Activated naive CD8-positive, alpha-beta T cell treated with anti-CD3 and anti-CD28 coated beads, Interleukin-2, amount 10 ng/mL, durations not matched to agents 7 days and 5 days (primary cell): ENCODE data around the gene RAD9A. TPM values are rescaled to one million over a fixed set of nuclear protein-coding genes. Genes with fewer than 3 reads are reported as not detected.
A peak's percentile ranks its signal among the peaks of the same experiment; 100 is the strongest.

ENCODE experiments used
- ATAC-seq: fragments of 150-1000 bp; cut with Tn5 transposase; one replicate; pipeline ENCODE4 v1.10.0; 2021; ENCODE audit warnings: low read depth, moderate library complexity
- POLR2A ChIA-PET: fragments of 350-600 bp; sonication (Branson Sonifier 250); formaldehyde crosslinking; loops from one replicate; lab custom pipeline; 2021; ENCODE audit warnings: antibody characterized with exemption; lab: Charles Lee
- DNase-seq: peaks from one replicate; pipeline ENCODE4 v3.0.0; 2021
- H3K27ac Mint-ChIP-seq: one replicate; pipeline ENCODE4 v1.8.0; 2022; ENCODE audit warnings: mild to moderate bottlenecking, mixed read lengths
- H3K27me3 Mint-ChIP-seq: one replicate; pipeline ENCODE4 v1.8.0; 2022; ENCODE audit warnings: mild to moderate bottlenecking, moderate library complexity, mixed read lengths
- H3K36me3 Mint-ChIP-seq: one replicate; pipeline ENCODE4 v1.8.0; 2021; ENCODE audit warnings: mild to moderate bottlenecking, mixed read lengths
- H3K4me1 Mint-ChIP-seq: one replicate; pipeline ENCODE4 v1.8.0; 2021; ENCODE audit warnings: mixed read lengths
- H3K4me3 Mint-ChIP-seq: one replicate; pipeline ENCODE4 v1.8.0; 2022; ENCODE audit warnings: mild to moderate bottlenecking, moderate library complexity, mixed read lengths
- H3K9me3 Mint-ChIP-seq: one replicate; pipeline ENCODE4 v1.8.0; 2021; ENCODE audit warnings: mixed read lengths
- total RNA-seq, 2 experiments: library from RNA; stranded (reverse); gene quantifications; one replicate each; pipeline ENCODE4 v1.2.3, GENCODE V29; 2021

RAD9A gene
- total RNA-seq, 2 experiments from 2014 or later: 65.3 to 67.1 TPM

GRCh38 chr11:67353317-67354074 is 38.3 kb upstream of the RAD9A start, which contains the start of gene POLD4:
Gene POLD4, minus strand, starts transcription at chr11:67353546. Its CDS starts 147 bp downstream, at chr11:67353399.
- H3K9me3 Mint-ChIP-seq: no peaks in the 10 kb centered on the region

GRCh38 chr11:67354075-67355022 is 37.4 kb upstream of the RAD9A start:
- H3K36me3 Mint-ChIP-seq: peaks cover 4% of the 10 kb centered on the region
- no peaks in the 10 kb centered on the region for H3K9me3 Mint-ChIP-seq
- H3K27ac Mint-ChIP-seq: peak overlapping the region; percentile 100
- no peak for ATAC-seq
- POLR2A ChIA-PET: interaction anchor here (0.5 to 4.8 kb wide), 24 partner anchors 8 to 199 kb away, joined by 3 to 42 read pairs (median 9); partner anchors contain the start of genes ANKRD13D, CLCF1, PITPNM1 and PPP1CA
- DNase-seq: no peak
- no peaks in the 10 kb centered on the region for H3K27me3 Mint-ChIP-seq
- peak overlapping the region; percentile 98 for H3K4me3 Mint-ChIP-seq
- H3K4me1 Mint-ChIP-seq: peaks cover 25% of the 10 kb centered on the region

More at GRCh38 chr11:67353317-67354074, 38.3 kb upstream of the RAD9A start, which contains the start of gene POLD4:
- ATAC-seq (peak; percentile 87), DNase-seq (peak; percentile 95)
- H3K4me3 Mint-ChIP-seq: peak within 1 kb of the TSS; percentile 98
- peaks cover 4% of the 10 kb centered on the region for H3K36me3 Mint-ChIP-seq
- peaks cover 29% of the 10 kb centered on the region for H3K4me1 Mint-ChIP-seq
- POLR2A ChIA-PET: interaction anchor here (0.5 to 4.8 kb wide), 36 partner anchors 9 to 224 kb away, joined by 3 to 42 read pairs (median 6); partner anchors contain the start of genes AIP, ANKRD13D, CLCF1 and PITPNM1
- H3K27me3 Mint-ChIP-seq: no peaks in the 10 kb centered on the region
- peak within 1 kb of the TSS; percentile 100 for H3K27ac Mint-ChIP-seq

GRCh38 chr11:67355023-67355793 is 36.6 kb upstream of the RAD9A start:
- POLR2A ChIA-PET: interaction anchor here (0.5 to 4.8 kb wide), 8 partner anchors 17 to 150 kb away, joined by 5 to 42 read pairs (median 28); partner anchors contain the start of genes CLCF1, PITPNM1, PPP1CA and PTPRCAP
- peak overlapping the region; percentile 100 for H3K27ac Mint-ChIP-seq
- H3K27me3 Mint-ChIP-seq: peaks cover 2% of the 10 kb centered on the region
- H3K36me3 Mint-ChIP-seq: peaks cover 4% of the 10 kb centered on the region
- DNase-seq (no peak), ATAC-seq (no peak)
- no peaks in the 10 kb centered on the region for H3K9me3 Mint-ChIP-seq
- peaks cover 25% of the 10 kb centered on the region for H3K4me1 Mint-ChIP-seq
- no peak overlapping the region for H3K4me3 Mint-ChIP-seq

GRCh38 chr11:67355794-67356386 is 35.9 kb upstream of the RAD9A start:
- Mint-ChIP-seq H3K27ac (peak overlapping the region; percentile 45), H3K4me3 (no peak overlapping the region), H3K27me3 (peaks cover 4% of the 10 kb centered on the region), H3K9me3 (no peaks in the 10 kb centered on the region), H3K36me3 (peaks cover 4% of the 10 kb centered on the region), H3K4me1 (peaks cover 24% of the 10 kb centered on the region)
- DNase-seq (no peak), ATAC-seq (no peak)
- POLR2A ChIA-PET: interaction anchor here (1.2 to 3.9 kb wide), 4 partner anchors 18 to 46 kb away, joined by 4 to 28 read pairs (median 4); partner anchors contain the start of genes CLCF1 and PPP1CA

GRCh38 chr11:67356387-67356863 is 35.4 kb upstream of the RAD9A start:
- POLR2A ChIA-PET: interaction anchor here (0.8 to 3.9 kb wide), 5 partner anchors 17 to 45 kb away, joined by 4 to 28 read pairs (median 4); partner anchors contain the start of genes CLCF1, PPP1CA and RAD9A
- peaks cover 4% of the 10 kb centered on the region for H3K36me3 Mint-ChIP-seq
- peak overlapping the region; percentile 68 for H3K4me3 Mint-ChIP-seq
- H3K9me3 Mint-ChIP-seq: no peaks in the 10 kb centered on the region
- DNase-seq (no peak), ATAC-seq (no peak)
- peaks cover 19% of the 10 kb centered on the region for H3K4me1 Mint-ChIP-seq
- peak overlapping the region; percentile 90 for H3K27ac Mint-ChIP-seq
- peaks cover 8% of the 10 kb centered on the region for H3K27me3 Mint-ChIP-seq

GRCh38 chr11:67356864-67357561 is 34.8 kb upstream of the RAD9A start:
- H3K4me1 Mint-ChIP-seq: peaks cover 15% of the 10 kb centered on the region
- H3K36me3 Mint-ChIP-seq: peaks cover 2% of the 10 kb centered on the region
- peak overlapping the region; percentile 68 for H3K4me3 Mint-ChIP-seq
- DNase-seq: peak; percentile 70
- H3K27me3 Mint-ChIP-seq: peaks cover 9% of the 10 kb centered on the region
- H3K9me3 Mint-ChIP-seq: no peaks in the 10 kb centered on the region
- ATAC-seq: no peak
- H3K27ac Mint-ChIP-seq: peak overlapping the region; percentile 90
- POLR2A ChIA-PET: interaction anchor here (0.8 to 3.9 kb wide), 5 partner anchors 17 to 45 kb away, joined by 4 to 28 read pairs (median 4); partner anchors contain the start of genes CLCF1, PPP1CA and RAD9A

- H3K27me3 Mint-ChIP-seq: peaks cover 16% of the 10 kb centered on the region
- no peak overlapping the region for H3K27ac Mint-ChIP-seq
- POLR2A ChIA-PET: interaction anchor here (3.9 kb wide), 1 partner anchor 24 kb away, joined by 28 read pairs; no protein-coding TSS in a partner anchor
- no peak overlapping the region for H3K4me3 Mint-ChIP-seq
- peaks cover under 1% of the 10 kb centered on the region for H3K36me3 Mint-ChIP-seq
- ATAC-seq (no peak), DNase-seq (no peak)
- H3K4me1 Mint-ChIP-seq: peaks cover 15% of the 10 kb centered on the region
- no peaks in the 10 kb centered on the region for H3K9me3 Mint-ChIP-seq
These were observed 33.7 kb upstream of the RAD9A start for GRCh38 chr11:67357831-67358670.

GRCh38 chr11:67364169-67364568 is 27.6 kb upstream of the RAD9A start:
- ATAC-seq (no peak), DNase-seq (no peak)
- H3K27me3 Mint-ChIP-seq: peaks cover 31% of the 10 kb centered on the region
- no peaks in the 10 kb centered on the region for H3K36me3 Mint-ChIP-seq
- H3K27ac Mint-ChIP-seq: no peak overlapping the region
- POLR2A ChIA-PET: interaction anchor here (0.6 to 3.1 kb wide), 3 partner anchors 9 to 14 kb away, joined by 3 to 14 read pairs (median 6); partner anchors contain the start of gene POLD4
- H3K4me1 Mint-ChIP-seq: peaks cover 30% of the 10 kb centered on the region
- no peak overlapping the region for H3K4me3 Mint-ChIP-seq
- no peaks in the 10 kb centered on the region for H3K9me3 Mint-ChIP-seq

GRCh38 chr11:67364783-67365722 is 26.7 kb upstream of the RAD9A start:
- H3K4me1 Mint-ChIP-seq: peaks cover 33% of the 10 kb centered on the region
- H3K36me3 Mint-ChIP-seq: no peaks in the 10 kb centered on the region
- H3K4me3 Mint-ChIP-seq: no peak overlapping the region
- peaks cover 36% of the 10 kb centered on the region for H3K27me3 Mint-ChIP-seq
- H3K9me3 Mint-ChIP-seq: no peaks in the 10 kb centered on the region
- ATAC-seq: peak; percentile 28
- H3K27ac Mint-ChIP-seq: no peak overlapping the region
- DNase-seq: no peak
- POLR2A ChIA-PET: interaction anchor here (0.6 to 3.1 kb wide), 3 partner anchors 8 to 15 kb away, joined by 3 to 14 read pairs (median 6); partner anchors contain the start of gene POLD4
